K562 (cell line): Measurements from ENCODE around the gene KLHDC10. TPM values are rescaled to one million over a fixed set of nuclear protein-coding genes. Genes with fewer than 3 reads are reported as not detected.
A peak's percentile ranks its signal among the peaks of the same experiment; 100 is the strongest.

Experiments
- ATAC-seq: fragments of 200-7000 bp; cut with Tn5 transposase; 3 replicates; pipeline ENCODE4 v1.9.1; 2020; ENCODE audit warnings: moderate library complexity
- BruUV-seq: library from RNA; stranded (reverse); fragments of 400-500 nt; replicated peaks from 2 replicates; lab custom pipeline; 2021; lab: Mats Ljungman, UMichigan
- CTCF ChIA-PET: fragments of 300-600 bp; formaldehyde crosslinking; extraction: SDS; loops from one replicate; lab custom pipeline; 2021; ENCODE audit warnings: low intra/inter-chr PET ratio; lab: Yijun Ruan, JAX
- POLR2A ChIA-PET: fragments of 300-600, 350-650 bp; sonication (Branson Sonifier 250); formaldehyde crosslinking; extraction: SDS; loops from one replicate; lab custom pipeline; 2021; ENCODE audit warnings: antibody characterized with exemption, inconsistent platforms; lab: Yijun Ruan, JAX
- DNase-seq, 4 experiments: peaks; one replicate each; pipeline versions ENCODE4 v3.0.0 to v3.0.0-alpha.2; 2011 to 2018; ENCODE audit warnings: low spot score in 3 of 4, mixed read lengths in 3 of 4; ENCODE audit errors: extremely low read depth in 1 of 4
- FAIRE-seq: peaks from 2 replicates; lab custom pipeline; 2011; peaks lifted over from hg19 to GRCh38; lab: Jason Lieb, UNC
- H2AFZ ChIP-seq: 2 replicates; pipeline ENCODE4 v1.6.0; 2011; ENCODE audit warnings: low read depth, low read length, control low read depth, inconsistent platforms
- H3K27ac ChIP-seq: fragments of 200-600 bp; 3 replicates; pipeline ENCODE4 v1.8.0; 2011; ENCODE audit warnings: low read depth, mild to moderate bottlenecking, control low read depth, inconsistent platforms, low read length, moderate library complexity, mixed read lengths; ENCODE audit errors: extremely low read depth
- H3K27me3 ChIP-seq, 2 experiments: fragments of 300-600 bp in 1 of 2; 2 replicates in 1 of 2; 3 replicates in 1 of 2; pipeline versions ENCODE4 v1.6.0 to v1.8.0; 2011; ENCODE audit warnings: inconsistent platforms in 2 of 2, low read length in 2 of 2, mild to moderate bottlenecking in 1 of 2, mixed read lengths in 1 of 2, moderate library complexity in 1 of 2; ENCODE audit not compliant: control insufficient read depth in 2 of 2, insufficient read depth in 2 of 2
- H3K36me3 ChIP-seq: fragments of 300-600 bp; 3 replicates; pipeline ENCODE4 v1.8.0; 2011; ENCODE audit warnings: mild to moderate bottlenecking, low read length, inconsistent platforms; ENCODE audit not compliant: control insufficient read depth, insufficient read depth
- H3K4me1 ChIP-seq, 2 experiments: fragments of 200-600 bp in 1 of 2; replicated peaks in 1 of 2; 2 replicates in 1 of 2; 3 replicates in 1 of 2; pipeline versions ENCODE4 v1.5.1 to v1.8.0; 2011; ENCODE audit warnings: inconsistent platforms in 2 of 2, low read length in 2 of 2, mild to moderate bottlenecking in 1 of 2, mixed read lengths in 1 of 2, moderate library complexity in 1 of 2; ENCODE audit not compliant: control insufficient read depth in 2 of 2, insufficient read depth in 2 of 2
- H3K4me2 ChIP-seq: 2 replicates; pipeline ENCODE4 v1.6.1; 2011; ENCODE audit warnings: low read length, control low read depth, inconsistent platforms, mixed read lengths; ENCODE audit not compliant: insufficient read depth
- H3K4me3 ChIP-seq: fragments of 200-600 bp; sonication (generic), shearing (Covaris generic); 2 replicates; pipeline ENCODE4 v1.5.1; 2016; ENCODE audit warnings: control low read depth, inconsistent platforms
- H3K79me2 ChIP-seq: fragments of 200-600 bp; 3 replicates; pipeline ENCODE4 v1.8.0; 2011; ENCODE audit warnings: low read length, inconsistent platforms; ENCODE audit not compliant: control insufficient read depth, insufficient read depth
- H3K9ac ChIP-seq, 2 experiments: 2 replicates each; pipeline versions ENCODE4 v1.6.0 to v1.6.1; 2011; ENCODE audit warnings: low read depth in 2 of 2, low read length in 2 of 2, control low read depth in 1 of 2, inconsistent platforms in 1 of 2, mild to moderate bottlenecking in 1 of 2, mixed read lengths in 1 of 2; ENCODE audit not compliant: insufficient read depth in 1 of 2
- H3K9me1 ChIP-seq: one replicate; pipeline ENCODE4 v1.6.0; 2011; ENCODE audit warnings: inconsistent platforms, mild to moderate bottlenecking, low read length, moderate library complexity; ENCODE audit not compliant: control insufficient read depth, insufficient read depth
- H3K9me3 ChIP-seq: replicated peaks from 2 replicates; pipeline ENCODE4 v1.5.1; 2011; ENCODE audit warnings: low read depth, low read length, inconsistent platforms; ENCODE audit not compliant: control insufficient read depth, insufficient read depth
- H4K20me1 ChIP-seq: replicated peaks from 2 replicates; pipeline ENCODE4 v1.6.1; 2011; ENCODE audit warnings: low read length, inconsistent platforms, mixed read lengths; ENCODE audit not compliant: control insufficient read depth, insufficient read depth
- BRD9 ChIP-seq: fragments of 450-650 bp; IDR thresholded peaks from 2 replicates; pipeline ENCODE4 v1.6.1; 2018; ENCODE audit warnings: low read depth; ENCODE audit not compliant: partially characterized antibody
- CBFA2T3 ChIP-seq: fragments of 450-650 bp; IDR thresholded peaks from 2 replicates; pipeline ENCODE4 v1.6.1; 2017
- CHD2 ChIP-seq: IDR thresholded peaks from 2 replicates; pipeline ENCODE4 v1.6.1; 2011; ENCODE audit warnings: low read depth, low read length
- CREB5 ChIP-seq: fragments of 250-450 bp; sonication (Bioruptor Pico); IDR thresholded peaks from 2 replicates; pipeline ENCODE4 v1.5.0; 2020; ENCODE audit warnings: mild to moderate bottlenecking
- ETS1 ChIP-seq: conservative IDR thresholded peaks from 2 replicates; pipeline ENCODE4 v1.6.1; 2011; ENCODE audit warnings: low read depth, mild to moderate bottlenecking, low read length; ENCODE audit not compliant: control insufficient read depth
- FOXP1 ChIP-seq: sonication (generic); formaldehyde crosslinking; IDR thresholded peaks from 2 replicates; pipeline ENCODE4 v1.8.0; 2022; ENCODE audit warnings: mild to moderate bottlenecking, missing genetic modification reagents
- HDAC6 ChIP-seq: IDR thresholded peaks from 2 replicates; pipeline ENCODE4 v1.6.1; 2012; ENCODE audit warnings: low read depth, mild to moderate bottlenecking, control low read depth, inconsistent platforms, low read length, moderate library complexity
- KDM1A ChIP-seq, 2 experiments: fragments of 450-650 bp; IDR thresholded peaks; 2 replicates each; pipeline ENCODE4 v1.6.1; 2016; ENCODE audit warnings: mild to moderate bottlenecking in 2 of 2
- MEIS2 ChIP-seq: fragments of 450-650 bp; IDR thresholded peaks from 2 replicates; pipeline ENCODE4 v1.6.1; 2014; ENCODE audit warnings: mild to moderate bottlenecking; ENCODE audit not compliant: partially characterized antibody
- PCBP2 ChIP-seq: fragments of 200-400 bp; formaldehyde crosslinking; IDR thresholded peaks from 2 replicates; pipeline ENCODE4 v1.6.1; 2018; ENCODE audit warnings: low read length, low read depth, mild to moderate bottlenecking, moderate library complexity; ENCODE audit not compliant: poor library complexity, severe bottlenecking
- RBM14 ChIP-seq: fragments of 200-400 bp; formaldehyde crosslinking; IDR thresholded peaks from 2 replicates; pipeline ENCODE4 v1.6.1; 2018; ENCODE audit warnings: low read depth, mild to moderate bottlenecking, low read length, moderate library complexity, borderline replicate concordance; ENCODE audit not compliant: insufficient read depth
- SIRT6 ChIP-seq: IDR thresholded peaks from one replicate; pipeline ENCODE4 v1.6.1; 2012; ENCODE audit warnings: low read depth, mild to moderate bottlenecking, control low read depth, inconsistent platforms, low read length, moderate library complexity
- SNIP1 ChIP-seq: fragments of 450-650 bp; IDR thresholded peaks from 2 replicates; pipeline ENCODE4 v1.7.1; 2017; ENCODE audit warnings: low read depth, mild to moderate bottlenecking
- ZBTB17 ChIP-seq: fragments of 450-650 bp; formaldehyde crosslinking; IDR thresholded peaks from 2 replicates; pipeline ENCODE4 v1.4.0; 2020; ENCODE audit warnings: mild to moderate bottlenecking
- ZEB2 ChIP-seq: fragments of 450-650 bp; IDR thresholded peaks from 2 replicates; pipeline ENCODE4 v1.6.1; 2016
- ZFP36 ChIP-seq: fragments of 150-350 bp; IDR thresholded peaks from 2 replicates; pipeline ENCODE4 v1.6.1; 2018; ENCODE audit warnings: low read length, low read depth; ENCODE audit not compliant: partially characterized antibody
- ZNF277 ChIP-seq: fragments of 250-450 bp; sonication (Bioruptor Pico); IDR thresholded peaks from 2 replicates; pipeline ENCODE4 v1.8.0; 2022; ENCODE audit warnings: inconsistent platforms, mild to moderate bottlenecking, moderate library complexity, borderline replicate concordance
- ZNF77 ChIP-seq: fragments of 250-450 bp; sonication (Bioruptor Pico); IDR thresholded peaks from 2 replicates; pipeline ENCODE4 v1.5.0; 2020
- ZSCAN29 ChIP-seq: fragments of 450-650 bp; IDR thresholded peaks from 2 replicates; pipeline ENCODE4 v1.6.1; 2017
- WGBS: fragments of 100-300 bp; shearing (Covaris generic); methylation state at CpG from one replicate; pipeline ENCODE4 v1.1.6; 2016; ENCODE audit warnings: low coverage, mixed read lengths; ENCODE audit not compliant: insufficient coverage; ENCODE audit errors: missing lambda C conversion rate; 5-methylcytosine and 5-hydroxymethylcytosine counted together
- in situ Hi-C: fragments of 300-500 bp; cut with MboI; formaldehyde crosslinking; loops from 4 replicates; pipeline ENCODE4 v1.15.0; 2018; ENCODE audit warnings: inconsistent platforms, mixed read lengths
- intact Hi-C: fragments of 100-400 bp; cut with micrococcal nuclease; formaldehyde crosslinking; loops from 2 replicates; pipeline ENCODE4 v1.14.2; 2022
- polyA plus RNA-seq, 8 experiments: library from polyadenylated mRNA; depleted of rRNA in 4 of 8; stranded (reverse) in 5 of 8; unstranded in 3 of 8; fragments of >200 nt; fragmentation: Nextera tagmentation in 2 of 8; fragmentation: Illumina TruSeq in 1 of 8; extraction: Ambion mirVana in 2 of 8; extraction: Trizol in 1 of 8; gene quantifications; 2 replicates each; pipeline versions ENCODE4 v1.2.1 to v1.2.3, GENCODE V29; 2011 to 2014; ENCODE audit warnings: inconsistent platforms in 1 of 8, missing spikeins in 1 of 8
- total RNA-seq, 7 experiments: library from RNA; depleted of rRNA in 6 of 7; stranded (reverse); fragments of >200 nt in 6 of 7; fragmentation: Illumina TruSeq in 2 of 7; extraction: Trizol in 2 of 7; gene quantifications; 2 replicates each; pipeline versions ENCODE4 v1.2.1 to v1.2.3, GENCODE V29; 2011 to 2021; ENCODE audit warnings: low replicate concordance in 1 of 7

Gene KLHDC10
- total and polyA plus RNA-seq, 9 of the 15 experiments (the other 6 are each of a cell fraction or from before 2014, with no cell fraction given): 9.8 to 80.5 (median 31.4) TPM

DNA sequence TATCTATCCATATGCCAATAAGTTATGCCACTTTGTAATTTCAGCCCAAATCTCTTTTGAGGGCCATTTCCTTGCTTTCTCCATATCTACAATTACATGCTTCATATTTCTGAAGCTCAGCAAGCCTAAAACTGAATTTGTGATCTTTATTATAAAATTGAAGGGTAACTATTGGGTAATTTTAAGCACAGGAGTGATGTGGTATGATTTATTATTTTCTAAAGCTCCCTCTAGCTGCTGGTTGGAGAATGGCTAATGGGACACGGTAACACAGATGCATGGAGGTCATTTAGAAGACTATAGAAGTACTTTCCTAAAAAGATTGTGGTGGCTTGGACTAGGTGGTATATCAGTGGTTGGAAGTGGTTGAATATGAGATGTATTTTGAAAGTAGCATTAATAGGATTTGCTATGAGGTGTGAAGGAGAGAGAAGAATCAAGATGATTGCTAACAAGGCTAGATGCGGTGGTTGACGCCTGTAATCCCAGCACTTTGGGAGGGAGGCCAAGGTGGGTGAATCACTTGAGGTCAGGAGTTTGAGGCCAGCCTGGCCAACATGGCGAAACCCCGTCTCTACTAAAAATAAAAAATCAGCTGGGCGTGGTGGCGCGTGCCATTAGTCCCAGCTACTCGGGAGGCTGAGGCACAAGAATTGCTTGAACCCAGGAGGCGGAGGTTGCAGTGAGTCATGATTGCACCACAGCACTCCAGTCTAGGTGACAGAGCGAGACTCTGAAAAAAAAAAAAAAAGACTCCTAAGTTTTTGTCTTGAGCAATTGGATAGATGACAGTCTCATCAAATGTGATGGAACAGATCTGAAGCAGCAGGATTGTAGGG lies 13.9 kb downstream of the KLHDC10 start:
- H3K9ac ChIP-seq: no peak overlapping the region
- no peaks in the 10 kb centered on the region for H3K27me3 ChIP-seq
- in situ Hi-C loops (no loop called here), intact Hi-C loops (no loop called here)
- WGBS: 92% methylated on average over 11 of the region's 11 CpGs
- no peaks in the 10 kb centered on the region for H3K9me1 ChIP-seq
- no TSS peak for BruUV-seq
- H2AFZ ChIP-seq: no peak overlapping the region
- H4K20me1 ChIP-seq: 0 out of 2 replicates have a peak, but pooled peaks cover 4% of the 10 kb centered on the region
- POLR2A ChIA-PET: interaction anchor here (0.9 to 1.4 kb wide), 4 partner anchors 9 to 57 kb away, joined by 3 to 11 read pairs (median 4); partner anchors contain the start of gene KLHDC10
- DNase-seq (peak in 3 of 4 experiments; percentile 41 to 50 (median 44)), ATAC-seq (peak; percentile 81), FAIRE-seq (no peak)
- H3K79me2 ChIP-seq: peaks cover 91% of the 10 kb centered on the region
- no peak overlapping the region for H3K4me2 ChIP-seq
- CTCF ChIA-PET: interaction anchor here (0.6 to 1.4 kb wide), 2 partner anchors 13 to 615 kb away, joined by 3 to 5 read pairs; no protein-coding TSS in a partner anchor
- no peaks in the 10 kb centered on the region for H3K9me3 ChIP-seq
- no peak overlapping the region for H3K27ac ChIP-seq
- peaks cover 0 to 6% of the 10 kb centered on the region in 2 experiments; a peak in 2 of 5 replicates for H3K4me1 ChIP-seq
- H3K4me3 ChIP-seq: no peak overlapping the region
- H3K36me3 ChIP-seq: peaks cover 30% of the 10 kb centered on the region
- TF ChIP-seq SIRT6 (no peak), ZFP36 (no peak), HDAC6 (no peak), ETS1 (no peak), SNIP1 (no peak), CHD2 (no peak), PCBP2 (no peak), ZNF77 (no peak), ZNF277 (CRISPR knock-in tag) (no peak), MEIS2 (peak; percentile 88), CREB5 (CRISPR knock-in tag) (no peak), ZBTB17 (no peak), CBFA2T3 (no peak), RBM14 (no peak), BRD9 (no peak), ZEB2 (no peak), KDM1A (IDR thresholded peaks at IDR 0.05) (peak; percentile 9 to 42; a peak in 1 of 4 replicates), ZSCAN29 (no peak), FOXP1 (CRISPR knock-in tag) (no peak)
